Suprapubic skin (tissue), 4 donors: ENCODE measurements around the gene SMG6. TPM values are rescaled to one million over a fixed set of nuclear protein-coding genes. Genes with fewer than 3 reads are reported as not detected.

Experiments used
- DNase-seq, 2 donors: peaks; one replicate each; pipeline ENCODE4 v3.0.0-alpha.2; 2019; ENCODE audit warnings: low spot score in 2 of 2
- H3K27ac ChIP-seq: fragments of 200-600 bp; sonication (generic); one replicate; pipeline ENCODE4 v1.5.1; 2019
- H3K27me3 ChIP-seq: fragments of 200-600 bp; sonication (generic); one replicate; pipeline ENCODE4 v1.5.1; 2019
- H3K36me3 ChIP-seq: fragments of 200-600 bp; sonication (generic); one replicate; pipeline ENCODE4 v1.5.1; 2019
- H3K4me1 ChIP-seq: fragments of 200-600 bp; sonication (generic); one replicate; pipeline ENCODE4 v1.5.1; 2019
- H3K4me3 ChIP-seq: fragments of 200-600 bp; sonication (generic); one replicate; pipeline ENCODE4 v1.5.1; 2019; ENCODE audit warnings: mild to moderate bottlenecking
- H3K9me3 ChIP-seq: fragments of 200-600 bp; sonication (generic); one replicate; pipeline ENCODE4 v1.5.1; 2019
- CTCF ChIP-seq, 2 donors: fragments of 200-600 bp in 1 of 2; fragments of 450-650 bp in 1 of 2; sonication (generic) in 1 of 2; IDR thresholded peaks; one replicate each; pipeline ENCODE4 v1.5.1; 2016 to 2019; ENCODE audit warnings: antibody characterized with exemption in 2 of 2, mild to moderate bottlenecking in 1 of 2, moderate library complexity in 1 of 2
- EP300 ChIP-seq: sonication (generic); formaldehyde crosslinking; IDR thresholded peaks from one replicate; pipeline ENCODE4 v1.6.1; 2017; ENCODE audit warnings: antibody characterized with exemption
- POLR2A ChIP-seq, 2 donors: fragments of 450-650 bp; IDR thresholded peaks; one replicate each; pipeline ENCODE4 v1.6.1; 2017; ENCODE audit warnings: antibody characterized with exemption in 2 of 2, mild to moderate bottlenecking in 2 of 2, moderate library complexity in 2 of 2
- POLR2AphosphoS5 ChIP-seq, 3 donors: sonication (generic); formaldehyde crosslinking; IDR thresholded peaks; one replicate each; pipeline ENCODE4 v1.6.1; 2017; ENCODE audit warnings: antibody characterized with exemption in 3 of 3
- WGBS: methylation state at CpG from one replicate; pipeline ENCODE4 v1.1.5; 2018; 5-methylcytosine and 5-hydroxymethylcytosine counted together
- total RNA-seq, 4 donors: library from RNA; depleted of rRNA; stranded (reverse); fragments of >200 nt; gene quantifications; one replicate each; pipeline ENCODE4 v1.1.0, GENCODE V29; 2016

Gene SMG6
- total RNA-seq, 4 donors from 2014 or later, result 29.6 to 58.6 (median 45.5) TPM

GRCh38 chr17:2187758-2188157, 115.8 kb downstream of the SMG6 start:
- WGBS, result 80% methylated on average over 5 of the region's 5 CpGs

GRCh38 chr17:2186937-2187336, 116.6 kb downstream of the SMG6 start:
- Histone ChIP-seq H3K9me3 (no peaks in the 10 kb centered on the region), H3K27me3 (no peaks in the 10 kb centered on the region), H3K4me3 (no peak overlapping the region), H3K4me1 (peaks cover 36% of the 10 kb centered on the region), H3K36me3 (peaks cover 38% of the 10 kb centered on the region), H3K27ac (no peak overlapping the region)
- no peak for DNase-seq
- WGBS, result 91% methylated on average over 4 of the region's 4 CpGs
- TF ChIP-seq POLR2A (IDR thresholded peaks at IDR 0.05) (no peak), POLR2AphosphoS5 (IDR thresholded peaks at IDR 0.05) (no peak), CTCF (IDR thresholded peaks at IDR 0.05) (no peak), EP300 (no peak)

More at GRCh38 chr17:2187758-2188157, 115.8 kb downstream of the SMG6 start:
- Histone ChIP-seq H3K9me3 (no peaks in the 10 kb centered on the region), H3K36me3 (peaks cover 31% of the 10 kb centered on the region), H3K4me3 (no peak overlapping the region), H3K27me3 (no peaks in the 10 kb centered on the region), H3K27ac (no peak overlapping the region), H3K4me1 (peaks cover 36% of the 10 kb centered on the region)
- DNase-seq, result no peak
- TF ChIP-seq EP300 (no peak), POLR2A (IDR thresholded peaks at IDR 0.05) (no peak), CTCF (IDR thresholded peaks at IDR 0.05) (no peak), POLR2AphosphoS5 (IDR thresholded peaks at IDR 0.05) (no peak)

GRCh38 chr17:2184993-2185931, 118.3 kb downstream of the SMG6 start:
- Histone ChIP-seq H3K27ac (no peak overlapping the region), H3K27me3 (no peaks in the 10 kb centered on the region), H3K4me1 (peaks cover 44% of the 10 kb centered on the region), H3K4me3 (no peak overlapping the region), H3K36me3 (peaks cover 40% of the 10 kb centered on the region), H3K9me3 (no peaks in the 10 kb centered on the region)
- WGBS, result 88% methylated on average over 19 of the region's 19 CpGs
- TF ChIP-seq POLR2AphosphoS5 (IDR thresholded peaks at IDR 0.05) (no peak), EP300 (no peak), CTCF (IDR thresholded peaks at IDR 0.05) (no peak), POLR2A (IDR thresholded peaks at IDR 0.05) (no peak)
- no peak for DNase-seq

GRCh38 chr17:2183346-2183745, 120.2 kb downstream of the SMG6 start:
- TF ChIP-seq POLR2AphosphoS5 (IDR thresholded peaks at IDR 0.05) (no peak), POLR2A (IDR thresholded peaks at IDR 0.05) (no peak), CTCF (IDR thresholded peaks at IDR 0.05) (no peak), EP300 (no peak)
- H3K9me3 ChIP-seq, result no peaks in the 10 kb centered on the region
- H3K4me1 ChIP-seq, result peaks cover 45% of the 10 kb centered on the region
- no peak for DNase-seq
- H3K27ac ChIP-seq, result no peak overlapping the region
- no peaks in the 10 kb centered on the region for H3K27me3 ChIP-seq
- H3K4me3 ChIP-seq, result no peak overlapping the region
- peaks cover 38% of the 10 kb centered on the region for H3K36me3 ChIP-seq
- 81% methylated on average over 5 of the region's 5 CpGs for WGBS

- Histone ChIP-seq H3K4me3 (no peak overlapping the region), H3K27me3 (no peaks in the 10 kb centered on the region), H3K4me1 (peaks cover 59% of the 10 kb centered on the region), H3K9me3 (no peaks in the 10 kb centered on the region), H3K36me3 (peaks cover 25% of the 10 kb centered on the region), H3K27ac (peak overlapping the region; percentile 31)
- TF ChIP-seq CTCF (IDR thresholded peaks at IDR 0.05), result no peak
- TF ChIP-seq EP300, result no peak
- no peak for TF ChIP-seq POLR2AphosphoS5 (IDR thresholded peaks at IDR 0.05)
- TF ChIP-seq POLR2A (IDR thresholded peaks at IDR 0.05), result no peak
- no peak for DNase-seq
- WGBS, result 61% methylated on average over 8 of the region's 8 CpGs
These were observed 121.6 kb downstream of the SMG6 start for GRCh38 chr17:2181897-2182448.
